Measurements from ENCODE around the gene BPTF. TPM values are rescaled to one million over a fixed set of nuclear protein-coding genes. Genes with fewer than 3 reads are reported as not detected.
A peak's percentile ranks its signal among the peaks of the same experiment; 100 is the strongest.

The BPTF gene
- total RNA-seq, 1 experiment from 2014 or later = 61.8 TPM

DNA sequence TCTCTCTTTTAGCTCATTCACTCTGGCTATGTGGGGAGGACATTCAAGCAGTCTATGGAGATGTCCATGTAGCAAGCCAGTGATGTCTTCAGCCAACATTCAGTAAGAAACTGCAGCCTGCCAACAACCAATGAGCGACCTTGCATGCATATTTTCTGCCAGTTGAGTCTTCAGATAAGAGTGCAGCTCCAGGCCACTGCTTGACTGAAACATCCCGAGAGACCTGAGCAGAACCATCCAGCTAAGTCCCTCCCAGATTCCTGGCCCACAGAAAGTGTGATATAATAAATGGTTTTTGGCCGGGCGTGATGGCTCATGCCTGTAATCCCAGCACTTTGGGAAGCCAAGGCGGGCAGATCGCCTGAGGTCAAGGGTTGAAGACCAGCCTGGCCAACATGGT, 181.5 kb downstream of the BPTF start:
- ATAC-seq (no peak), DNase-seq (no peak)
- no peak overlapping the region for H3K4me3 ChIP-seq (ENCODE audit: low read length)
- no peak overlapping the region for H3K4me2 ChIP-seq (ENCODE audit: low read length)
- no peak overlapping the region for H3K9ac ChIP-seq (ENCODE audit: low read length)
- ChIA-PET CTCF (no interaction called here), POLR2A (ENCODE audit: unreplicated experiment) (interaction anchor here (0.5 kb wide), 1 partner anchor 13 kb away, joined by 3 read pairs; no protein-coding TSS in a partner anchor)
- no peaks in the 10 kb centered on the region for H3K36me3 ChIP-seq (ENCODE audit: low read depth, low read length)
- no TSS peak for BruUV-seq (replicated peaks)
- H3K9me2 ChIP-seq (replicated peaks; ENCODE audit: low read length) = no peaks in the 10 kb centered on the region
- TF ChIP-seq EZH2 (IDR thresholded peaks at IDR 0.05; ENCODE audit: low read length, unreplicated experiment) (no peak), EZH2phosphoT487 (IDR thresholded peaks at IDR 0.05; ENCODE audit: borderline replicate concordance, low read length) (no peak)
- TF ChIP-seq, protein P1, sequence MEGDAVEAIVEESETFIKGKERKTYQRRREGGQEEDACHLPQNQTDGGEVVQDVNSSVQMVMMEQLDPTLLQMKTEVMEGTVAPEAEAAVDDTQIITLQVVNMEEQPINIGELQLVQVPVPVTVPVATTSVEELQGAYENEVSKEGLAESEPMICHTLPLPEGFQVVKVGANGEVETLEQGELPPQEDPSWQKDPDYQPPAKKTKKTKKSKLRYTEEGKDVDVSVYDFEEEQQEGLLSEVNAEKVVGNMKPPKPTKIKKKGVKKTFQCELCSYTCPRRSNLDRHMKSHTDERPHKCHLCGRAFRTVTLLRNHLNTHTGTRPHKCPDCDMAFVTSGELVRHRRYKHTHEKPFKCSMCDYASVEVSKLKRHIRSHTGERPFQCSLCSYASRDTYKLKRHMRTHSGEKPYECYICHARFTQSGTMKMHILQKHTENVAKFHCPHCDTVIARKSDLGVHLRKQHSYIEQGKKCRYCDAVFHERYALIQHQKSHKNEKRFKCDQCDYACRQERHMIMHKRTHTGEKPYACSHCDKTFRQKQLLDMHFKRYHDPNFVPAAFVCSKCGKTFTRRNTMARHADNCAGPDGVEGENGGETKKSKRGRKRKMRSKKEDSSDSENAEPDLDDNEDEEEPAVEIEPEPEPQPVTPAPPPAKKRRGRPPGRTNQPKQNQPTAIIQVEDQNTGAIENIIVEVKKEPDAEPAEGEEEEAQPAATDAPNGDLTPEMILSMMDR (conservative IDR thresholded peaks at IDR 0.05; ENCODE audit: low read depth, low read length) = no peak
- H3K4me1 ChIP-seq (ENCODE audit: insufficient read depth, low read length) = 0 out of 2 replicates have a peak, but pooled peaks cover 3% of the 10 kb centered on the region
- H2AFZ ChIP-seq (ENCODE audit: low read length) = no peak overlapping the region
- H3K27me3 ChIP-seq (ENCODE audit: low read length) = no peaks in the 10 kb centered on the region
- no peaks in the 10 kb centered on the region for H3K79me2 ChIP-seq (ENCODE audit: low read length)
- H3K27ac ChIP-seq (ENCODE audit: low read length) = no peak overlapping the region
- no peaks in the 10 kb centered on the region for H3K9me3 ChIP-seq (ENCODE audit: low read length)
- H4K20me1 ChIP-seq (ENCODE audit: low read length) = no peaks in the 10 kb centered on the region
- no peaks in the 10 kb centered on the region for H3F3A ChIP-seq (ENCODE audit: low read length, unreplicated experiment)
- intact Hi-C loops (cut with micrococcal nuclease) = no loop called here

- peak overlapping the region; percentile 48; the same call in 1 of the 2 replicates for H3K4me3 ChIP-seq (ENCODE audit: low read length)
- intact Hi-C loops (cut with micrococcal nuclease) = no loop called here
- 0 out of 2 replicates have a peak, but pooled peaks cover 3% of the 10 kb centered on the region for H3K4me1 ChIP-seq (ENCODE audit: insufficient read depth, low read length)
- DNase-seq = peak; percentile 59
- CTCF ChIA-PET = interaction anchor here (0.7 to 1.8 kb wide), 2 partner anchors 9 to 215 kb away, joined by 4 to 5 read pairs; no protein-coding TSS in a partner anchor
- H3K36me3 ChIP-seq (ENCODE audit: low read depth, low read length) = no peaks in the 10 kb centered on the region
- H3F3A ChIP-seq (ENCODE audit: low read length, unreplicated experiment) = no peaks in the 10 kb centered on the region
- H3K9me2 ChIP-seq (replicated peaks; ENCODE audit: low read length) = no peaks in the 10 kb centered on the region
- no peak overlapping the region for H3K9ac ChIP-seq (ENCODE audit: low read length)
- BruUV-seq (replicated peaks) = no TSS peak
- H4K20me1 ChIP-seq (ENCODE audit: low read length) = no peaks in the 10 kb centered on the region
- TF ChIP-seq EZH2 (IDR thresholded peaks at IDR 0.05; ENCODE audit: low read length, unreplicated experiment) (no peak), EZH2phosphoT487 (IDR thresholded peaks at IDR 0.05; ENCODE audit: borderline replicate concordance, low read length) (no peak)
- TF ChIP-seq, protein P1 (conservative IDR thresholded peaks at IDR 0.05; ENCODE audit: low read depth, low read length) = peak; percentile 91
- no peaks in the 10 kb centered on the region for H3K9me3 ChIP-seq (ENCODE audit: low read length)
- POLR2A ChIA-PET (ENCODE audit: unreplicated experiment) = no interaction called here
- H3K4me2 ChIP-seq (ENCODE audit: low read length) = peak overlapping the region; percentile 63
- peak; percentile 90 for ATAC-seq
- peak overlapping the region; percentile 82 for H2AFZ ChIP-seq (ENCODE audit: low read length)
- H3K79me2 ChIP-seq (ENCODE audit: low read length) = no peaks in the 10 kb centered on the region
- H3K27ac ChIP-seq (ENCODE audit: low read length) = no peak overlapping the region
- no peaks in the 10 kb centered on the region for H3K27me3 ChIP-seq (ENCODE audit: low read length)
Measured at GRCh38 chr17:68011199-68011665, 185.9 kb downstream of the BPTF start.

DNA sequence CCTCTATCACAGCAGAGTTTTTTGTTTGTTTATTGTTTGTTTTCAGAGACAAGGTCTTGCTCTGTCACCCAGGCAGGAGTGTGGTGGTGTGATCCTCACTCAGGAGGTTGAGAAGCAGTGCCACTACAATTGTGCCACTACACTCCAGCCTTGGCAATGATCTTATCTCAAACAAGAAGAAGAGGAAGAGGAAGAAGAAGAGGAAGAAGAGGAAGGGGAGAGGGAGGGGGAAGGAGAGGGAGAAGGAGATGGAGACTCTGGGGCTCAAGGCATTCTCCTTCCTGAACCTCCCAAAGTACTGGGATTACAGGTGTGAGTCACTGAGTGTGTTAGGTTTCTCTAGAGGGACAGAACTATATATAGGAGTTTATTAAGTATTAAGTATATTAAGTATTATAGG, 188.1 kb downstream of the BPTF start:
- POLR2A ChIA-PET (ENCODE audit: unreplicated experiment) = no interaction called here
- Histone ChIP-seq H4K20me1 (ENCODE audit: low read length) (no peaks in the 10 kb centered on the region), H3K36me3 (ENCODE audit: low read depth, low read length) (no peaks in the 10 kb centered on the region), H3K27ac (ENCODE audit: low read length) (no peak overlapping the region), H3K79me2 (ENCODE audit: low read length) (no peaks in the 10 kb centered on the region), H3F3A (ENCODE audit: low read length, unreplicated experiment) (no peaks in the 10 kb centered on the region), H3K9me3 (ENCODE audit: low read length) (no peaks in the 10 kb centered on the region), H3K4me2 (ENCODE audit: low read length) (no peak overlapping the region), H2AFZ (ENCODE audit: low read length) (no peak overlapping the region), H3K27me3 (ENCODE audit: low read length) (no peaks in the 10 kb centered on the region), H3K4me3 (ENCODE audit: low read length) (no peak overlapping the region), H3K9me2 (replicated peaks; ENCODE audit: low read length) (no peaks in the 10 kb centered on the region), H3K4me1 (ENCODE audit: insufficient read depth, low read length) (0 out of 2 replicates have a peak, but pooled peaks cover 3% of the 10 kb centered on the region), H3K9ac (ENCODE audit: low read length) (no peak overlapping the region)
- intact Hi-C loops (cut with micrococcal nuclease) = no loop called here
- no peak for ATAC-seq
- TF ChIP-seq EZH2phosphoT487 (IDR thresholded peaks at IDR 0.05; ENCODE audit: borderline replicate concordance, low read length) (no peak), EZH2 (IDR thresholded peaks at IDR 0.05; ENCODE audit: low read length, unreplicated experiment) (no peak)
- TF ChIP-seq, protein P1 (conservative IDR thresholded peaks at IDR 0.05; ENCODE audit: low read depth, low read length) = no peak
- no TSS peak for BruUV-seq (replicated peaks)
- CTCF ChIA-PET = no interaction called here
- DNase-seq = no peak
